Uterus (tissue), 4 donors: ENCODE data around the gene GPRIN2. TPM values are rescaled to one million over a fixed set of nuclear protein-coding genes. Genes with fewer than 3 reads are reported as not detected.
"Not testable (repeated sequence)": the region's sequence is repeated elsewhere in the genome, so short reads cannot be mapped to it uniquely, and the experiment has no call there.

ENCODE experiments used
- DNase-seq, 2 donors: peaks; one replicate each; pipeline ENCODE4 v3.0.0-alpha.2; 2019 to 2020
- H3K27ac ChIP-seq, 2 donors: fragments of 200-600 bp; sonication (generic); 1 replicate in 1 of 2; 2 replicates in 1 of 2; pipeline ENCODE4 v1.5.1; 2016 to 2018
- H3K27me3 ChIP-seq, 2 donors: fragments of 200-600 bp; sonication (generic); one replicate each; pipeline ENCODE4 v1.5.1; 2018 to 2019; ENCODE audit warnings: control low read depth in 1 of 2
- H3K36me3 ChIP-seq, 2 donors: fragments of 200-600 bp; sonication (generic); one replicate each; pipeline ENCODE4 v1.5.1; 2019; ENCODE audit warnings: control low read depth in 1 of 2
- H3K4me1 ChIP-seq, 2 donors: fragments of 200-600 bp; sonication (generic); one replicate each; pipeline ENCODE4 v1.5.1; 2018 to 2019; ENCODE audit warnings: control low read depth in 1 of 2
- H3K4me3 ChIP-seq, 2 donors: fragments of 200-600 bp; sonication (generic); 1 replicate in 1 of 2; 2 replicates in 1 of 2; pipeline ENCODE4 v1.5.1; 2018 to 2019; ENCODE audit warnings: mild to moderate bottlenecking in 1 of 2
- H3K9me3 ChIP-seq, 2 donors: fragments of 200-600 bp; sonication (generic); one replicate each; pipeline ENCODE4 v1.5.1; 2019; ENCODE audit warnings: control low read depth in 1 of 2
- CTCF ChIP-seq, 4 experiments: fragments of 200-600 bp in 2 of 4; fragments of 450-650 bp in 2 of 4; sonication (generic) in 2 of 4; IDR thresholded peaks; one replicate each; pipeline ENCODE4 v1.5.1; 2016 to 2019; ENCODE audit warnings: antibody characterized with exemption in 4 of 4, mild to moderate bottlenecking in 2 of 4, moderate library complexity in 1 of 4
- POLR2A ChIP-seq, 2 donors: fragments of 450-650 bp; IDR thresholded peaks; one replicate each; pipeline ENCODE4 v1.6.1; 2016; ENCODE audit warnings: antibody characterized with exemption in 2 of 2, mild to moderate bottlenecking in 1 of 2, moderate library complexity in 1 of 2
- intact Hi-C: fragments of 100-400 bp; cut with DNase I; formaldehyde crosslinking; loops from one replicate; pipeline ENCODE4 v1.15.1; 2023; ENCODE audit warnings: low total_unique reads
- total RNA-seq, 4 donors: library from RNA; depleted of rRNA in 3 of 4; stranded (reverse); fragments of >200 nt in 3 of 4; gene quantifications; one replicate each; pipeline versions ENCODE4 v1.1.0 to v1.2.4, GENCODE V29; 2014 to 2023
- donor health status: DM: yes; HTN: yes; CAD: no.

Gene GPRIN2
- total RNA-seq, 4 donors from 2014 or later = 3.5 TPM; not detected in 3

DNA sequence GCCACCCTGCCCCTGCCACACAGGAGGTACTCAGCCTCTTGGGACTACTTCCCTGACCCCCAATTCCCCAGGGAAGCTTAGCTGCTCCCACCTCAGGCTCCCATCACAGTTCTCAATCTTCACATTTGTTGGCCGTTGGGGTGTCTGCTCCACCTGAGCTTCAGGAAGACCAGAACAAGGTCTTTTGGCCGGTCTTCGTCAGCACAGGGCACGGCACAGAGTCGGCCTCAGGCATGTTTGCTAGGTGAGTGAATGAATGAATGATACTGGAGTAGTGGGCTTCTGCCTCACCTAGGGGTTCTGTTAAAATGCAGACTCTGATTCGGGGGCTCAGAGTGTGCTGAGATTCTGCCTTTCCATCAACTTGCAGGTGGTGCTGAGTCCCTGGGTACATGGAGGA lies 20.3 kb downstream of the GPRIN2 start:
- intact Hi-C loops = no loop called here
- Histone ChIP-seq H3K27me3 (peaks cover 0 to 2% of the 10 kb centered on the region in 2 donors), H3K4me3 (no peak overlapping the region), H3K9me3 (peaks cover 0 to 4% of the 10 kb centered on the region in 2 donors), H3K36me3 (no peaks in the 10 kb centered on the region), H3K27ac (no peak overlapping the region), H3K4me1 (no peaks in the 10 kb centered on the region)
- no peak for DNase-seq
- TF ChIP-seq POLR2A (IDR thresholded peaks at IDR 0.05) = no peak
- TF ChIP-seq CTCF (IDR thresholded peaks at IDR 0.05) = no peak

GRCh38 chr10:46534828-46535524 lies 21.5 kb downstream of the GPRIN2 start:
- no peak overlapping the region for H3K4me3 ChIP-seq
- H3K9me3 ChIP-seq = peaks cover 0 to 4% of the 10 kb centered on the region in 2 donors
- H3K27me3 ChIP-seq = no peaks in the 10 kb centered on the region
- no peaks in the 10 kb centered on the region for H3K36me3 ChIP-seq
- DNase-seq = no peak
- TF ChIP-seq CTCF (IDR thresholded peaks at IDR 0.05) (no peak), POLR2A (IDR thresholded peaks at IDR 0.05) (no peak)
- intact Hi-C loops = no loop called here
- no peaks in the 10 kb centered on the region for H3K4me1 ChIP-seq
- no peak overlapping the region for H3K27ac ChIP-seq

DNA sequence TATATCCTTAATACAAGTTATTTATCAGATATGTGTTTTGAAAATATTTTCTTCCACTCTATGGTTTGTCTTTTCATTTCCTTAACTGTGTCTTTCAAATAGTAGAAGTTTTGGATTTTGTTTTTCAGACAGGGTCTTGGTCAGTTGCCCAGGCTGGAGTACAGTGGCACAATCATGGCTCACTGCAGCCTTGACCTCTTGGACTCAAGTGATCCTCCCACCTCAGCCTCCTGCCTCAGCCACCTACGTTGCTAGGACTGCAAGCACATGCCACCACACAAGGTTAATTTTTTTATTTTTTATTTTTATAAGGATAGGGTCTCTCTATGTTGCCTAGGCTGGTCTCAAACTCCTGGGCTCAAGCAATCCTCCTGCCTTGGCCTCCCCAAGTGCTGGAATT lies 24.2 kb downstream of the GPRIN2 start:
- H3K27ac ChIP-seq, H3K4me1 ChIP-seq, intact Hi-C loops, H3K36me3 ChIP-seq, H3K9me3 ChIP-seq, DNase-seq, H3K4me3 ChIP-seq, H3K27me3 ChIP-seq: not testable (repeated sequence)

DNA sequence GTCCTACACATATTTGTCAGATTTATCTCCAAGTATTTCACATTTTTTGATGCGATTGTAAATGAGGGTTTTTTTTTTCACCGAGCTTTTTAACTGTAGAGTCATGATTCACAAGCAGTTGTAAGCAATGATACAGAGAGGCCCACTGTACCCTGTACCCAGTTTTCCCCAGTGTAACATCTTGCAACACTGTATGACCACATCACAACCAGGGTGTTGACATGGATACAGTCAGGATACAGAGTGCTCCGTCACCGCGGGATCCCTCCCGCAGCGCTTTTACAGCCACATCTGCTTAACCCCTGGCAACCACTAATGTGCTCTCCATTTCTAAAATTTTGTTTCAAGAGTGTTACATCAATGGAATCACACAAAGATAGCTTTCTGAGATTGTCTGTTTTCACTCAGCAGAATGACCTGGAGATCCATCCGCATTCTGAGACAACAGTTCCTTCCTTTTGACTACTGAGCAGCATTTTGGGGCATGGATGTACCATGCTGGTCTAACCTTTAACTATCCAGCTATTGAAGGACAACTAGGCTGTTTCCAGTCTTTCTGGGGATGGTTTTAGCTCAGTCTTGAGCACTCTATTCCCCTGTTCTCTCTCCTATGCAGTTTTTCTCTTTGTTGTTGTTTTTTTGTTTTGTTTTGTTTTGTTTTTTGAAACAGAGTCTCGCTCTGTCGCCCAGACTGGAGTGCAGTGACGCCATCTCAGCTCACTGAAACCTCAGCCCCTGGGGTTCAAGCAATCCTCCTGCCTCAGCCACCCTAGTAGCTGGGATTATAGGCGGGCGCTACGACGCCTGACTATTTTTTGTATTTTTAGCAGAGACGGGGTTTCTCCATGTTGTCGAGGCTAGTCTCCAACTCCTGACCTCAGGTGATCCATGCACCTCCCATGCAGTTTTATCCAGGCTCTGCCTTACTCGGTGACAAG lies 25.9 kb downstream of the GPRIN2 start:
- H3K4me3 ChIP-seq = no peak overlapping the region
- no peaks in the 10 kb centered on the region for H3K27me3 ChIP-seq
- no peaks in the 10 kb centered on the region for H3K4me1 ChIP-seq
- DNase-seq = no peak
- no peaks in the 10 kb centered on the region for H3K36me3 ChIP-seq
- H3K27ac ChIP-seq = no peak overlapping the region
- intact Hi-C loops = no loop called here
- TF ChIP-seq CTCF (IDR thresholded peaks at IDR 0.05) = no peak
- TF ChIP-seq POLR2A (IDR thresholded peaks at IDR 0.05) = no peak
- peaks cover 0 to 4% of the 10 kb centered on the region in 2 donors for H3K9me3 ChIP-seq

DNA sequence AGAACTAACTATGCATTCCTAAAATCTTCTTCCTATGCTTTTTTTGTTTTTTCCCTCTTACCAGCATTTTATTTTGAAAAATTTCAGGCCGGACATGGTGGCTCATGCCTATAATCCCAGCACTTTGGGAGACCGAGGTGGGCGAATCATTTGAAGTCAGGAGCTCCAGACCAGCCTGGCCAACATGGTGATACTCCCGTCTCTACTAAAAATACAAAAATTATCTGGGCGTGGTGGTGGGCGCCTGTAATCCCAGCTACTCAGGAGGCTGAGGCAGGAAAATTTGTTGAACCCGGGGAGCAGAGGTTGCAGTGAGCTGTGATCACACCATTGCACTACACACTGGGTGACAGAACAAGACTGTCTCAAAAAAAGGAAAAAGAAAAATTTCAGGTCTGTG lies 26.7 kb downstream of the GPRIN2 start:
- H3K27me3 ChIP-seq, H3K36me3 ChIP-seq, DNase-seq, H3K27ac ChIP-seq, intact Hi-C loops, H3K4me1 ChIP-seq, H3K9me3 ChIP-seq, H3K4me3 ChIP-seq: not testable (repeated sequence)
